Right forelimb (tissue), 1 donor: ENCODE data around the gene TMUB1.

Experiments
- DNase-seq: peaks from one replicate; pipeline ENCODE4 v3.0.0-alpha.2; 2018

The TMUB1 gene

DNA sequence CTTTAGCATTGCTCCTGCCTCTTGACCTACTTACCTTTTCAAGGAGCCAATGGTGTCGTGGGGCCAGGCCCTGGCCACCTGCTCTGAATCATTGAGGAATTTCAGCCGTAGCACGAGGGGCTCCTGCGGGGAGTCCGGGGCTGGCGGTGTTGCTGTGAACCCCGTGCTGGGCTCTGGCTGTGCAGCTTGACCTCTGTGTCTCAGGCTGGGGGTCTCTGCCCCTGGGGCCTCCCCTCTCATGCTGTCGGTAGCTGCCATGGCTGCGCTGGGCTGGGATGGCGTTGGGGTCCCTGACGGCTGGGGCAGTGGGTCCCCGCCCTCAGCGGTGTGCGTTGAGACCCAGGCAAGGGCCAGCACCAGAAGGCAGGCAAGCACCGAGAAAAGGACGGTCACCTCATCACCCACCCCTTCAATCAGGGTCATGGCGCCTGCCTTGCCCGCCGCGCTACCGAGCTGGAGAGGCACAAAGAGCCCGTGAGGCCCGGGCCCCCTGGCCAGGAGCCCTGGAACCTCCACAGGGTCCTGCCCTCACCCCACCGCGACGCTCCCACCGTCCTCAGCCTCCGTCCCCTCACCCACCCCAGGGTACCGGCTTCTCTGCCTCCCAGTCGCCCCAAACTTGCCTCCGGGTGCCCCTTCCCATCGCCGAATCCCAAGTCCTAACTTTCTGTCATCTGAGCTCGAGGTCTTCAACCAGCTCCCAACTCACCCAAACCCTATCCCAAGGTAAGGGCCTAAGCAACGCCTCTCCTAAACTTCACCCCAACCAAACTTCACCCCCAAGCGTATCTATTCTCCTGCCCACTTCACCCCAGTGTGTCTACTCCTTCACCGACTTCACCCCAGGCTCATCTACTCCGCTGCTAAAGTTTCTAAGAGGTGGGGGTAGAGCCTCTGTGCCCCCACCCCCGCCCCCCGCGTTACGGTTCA lies 887 bp downstream of the TMUB1 start:
- DNase-seq = no peak

DNA sequence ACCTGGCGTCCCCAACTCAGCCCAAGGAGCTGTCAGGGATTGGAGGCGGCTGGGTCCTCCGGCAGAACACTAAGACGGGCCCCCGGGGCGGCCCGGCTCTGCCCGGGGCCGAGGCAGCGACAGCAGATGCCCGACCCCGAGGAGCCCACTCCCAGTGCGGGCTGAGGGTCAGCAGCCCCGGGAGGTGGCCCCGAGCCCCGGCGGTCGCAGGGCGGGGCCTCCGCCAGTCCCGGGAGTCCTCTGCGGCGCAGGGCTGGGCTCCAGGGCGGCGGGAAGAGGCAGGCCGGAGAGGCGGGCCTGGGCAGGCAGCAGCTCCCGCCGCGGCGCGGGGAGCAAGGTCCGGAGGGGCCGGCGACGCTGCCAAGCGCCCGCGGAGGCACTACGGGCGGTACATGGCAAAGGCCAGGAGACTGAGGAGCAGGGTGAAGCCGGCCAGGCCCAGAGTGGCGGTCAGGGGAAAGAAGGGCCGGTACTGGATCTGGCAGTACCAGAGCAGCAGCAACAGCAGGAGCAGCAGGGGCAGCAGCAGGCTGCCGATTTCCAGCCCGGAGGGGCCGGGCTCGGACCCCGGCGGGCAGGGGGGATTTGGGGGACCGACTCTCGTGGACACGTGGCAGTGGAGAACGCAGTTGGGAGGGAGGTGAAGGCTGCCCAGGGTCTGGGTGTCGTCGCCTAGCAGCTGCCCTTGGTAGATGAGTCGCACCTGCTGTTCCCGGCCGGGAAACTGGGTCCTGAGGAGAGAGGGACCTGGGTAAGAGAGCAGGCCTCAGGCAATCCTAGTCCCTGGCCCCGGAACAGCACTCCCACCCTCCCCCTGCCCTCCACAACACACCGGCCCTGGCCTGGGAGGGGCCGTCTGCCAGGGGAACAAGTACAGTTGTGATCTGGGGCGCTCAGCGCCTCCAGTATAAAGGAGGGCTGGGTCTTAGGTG lies 1.9 kb downstream of the TMUB1 start:
- no peak for DNase-seq

DNA sequence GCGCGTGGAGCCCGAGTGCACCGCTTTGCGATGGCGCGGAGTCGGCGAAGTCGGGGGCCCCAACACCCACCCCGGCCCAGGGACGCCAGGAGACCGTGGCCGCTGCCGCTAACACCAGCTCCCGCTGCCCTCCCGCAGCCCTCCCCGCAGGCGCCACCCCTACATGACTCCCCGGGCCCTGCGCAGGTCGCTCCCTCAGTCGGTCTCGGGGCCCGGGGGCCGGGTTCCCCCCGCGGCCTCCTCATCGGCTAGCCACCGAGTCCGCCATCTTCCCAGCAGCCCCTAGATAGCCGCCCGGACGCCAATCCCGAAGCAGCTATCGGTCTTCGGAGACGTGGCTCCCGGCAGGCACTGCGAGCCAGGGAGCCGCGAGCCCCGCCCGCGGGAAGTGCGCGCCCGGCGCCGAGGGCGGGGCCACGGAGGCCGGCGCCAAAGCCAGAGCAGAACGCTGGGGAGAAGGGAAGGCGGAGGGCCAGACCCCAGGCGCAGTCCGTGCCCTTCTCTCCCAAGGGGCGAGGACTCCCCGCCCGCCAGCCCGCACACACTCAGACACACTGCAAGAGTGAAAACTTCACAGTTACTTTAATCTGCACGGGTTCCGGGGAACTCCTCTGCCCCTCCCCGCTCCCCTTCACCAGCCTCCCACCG lies 2.6 kb downstream of the TMUB1 start, which contains the start of gene FASTK:
Gene FASTK, minus strand, starts transcription at position 288 of the 648 bp plus-strand sequence. Its CDS starts 43 bp downstream, at position 245.
- DNase-seq = peak; percentile 92

DNA sequence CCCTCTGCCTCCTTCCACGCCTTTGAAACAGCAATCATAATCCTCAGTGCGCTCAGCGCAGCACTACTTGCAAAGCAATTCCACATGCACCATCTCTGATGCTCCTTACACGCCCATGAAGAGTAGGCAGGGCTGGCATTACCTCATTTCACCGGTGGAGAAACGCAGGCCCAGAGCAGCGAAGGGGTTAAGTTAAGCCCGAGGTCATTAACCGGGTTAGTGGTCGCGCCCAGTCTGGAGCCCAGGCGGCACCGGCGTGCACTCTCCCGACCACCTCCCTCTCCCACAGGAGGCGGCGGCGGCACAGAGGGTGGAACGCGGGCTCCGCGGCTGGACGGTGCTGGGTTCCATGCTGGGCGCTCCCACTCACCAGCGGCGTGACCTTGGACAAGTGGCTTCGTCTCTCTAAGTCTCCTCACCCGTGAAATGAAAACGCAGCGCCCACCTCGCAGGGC lies 3.2 kb downstream of the TMUB1 start:
- no peak for DNase-seq

DNA sequence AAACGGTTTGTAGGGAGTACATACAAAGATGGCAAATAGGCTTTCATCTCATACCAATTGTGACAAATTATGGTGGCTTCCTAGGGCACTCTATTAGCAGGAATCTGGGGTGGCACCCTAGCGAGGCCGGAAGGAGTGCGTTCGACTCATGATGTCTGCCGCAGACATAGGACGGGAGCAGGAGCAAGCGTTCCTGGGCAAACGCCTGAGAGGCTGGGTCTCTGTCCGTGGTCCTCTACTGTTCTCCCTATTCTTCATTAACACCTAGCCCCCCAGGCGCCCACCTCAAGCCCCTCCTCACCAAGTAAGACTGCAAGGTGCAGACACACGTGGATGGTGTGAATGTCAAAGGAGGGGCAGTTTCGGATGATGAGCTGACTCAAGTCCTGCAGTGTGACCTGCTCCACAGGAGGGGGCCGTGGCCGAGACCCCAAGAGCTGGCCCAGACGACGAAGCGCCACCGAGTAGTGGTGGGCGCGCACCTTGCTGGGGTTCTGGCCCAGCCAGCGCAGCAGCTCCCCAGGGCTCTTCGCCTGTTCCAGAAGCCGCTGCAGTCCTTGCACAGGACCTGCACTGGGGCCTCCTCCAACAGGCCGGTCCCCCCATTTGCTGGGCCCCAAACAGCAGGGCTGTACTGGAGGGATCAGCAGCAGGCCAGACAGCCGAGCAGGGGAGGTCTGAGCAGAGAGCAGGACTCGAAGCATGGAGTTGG lies 3.9 kb downstream of the TMUB1 start:
- DNase-seq = no peak

DNA sequence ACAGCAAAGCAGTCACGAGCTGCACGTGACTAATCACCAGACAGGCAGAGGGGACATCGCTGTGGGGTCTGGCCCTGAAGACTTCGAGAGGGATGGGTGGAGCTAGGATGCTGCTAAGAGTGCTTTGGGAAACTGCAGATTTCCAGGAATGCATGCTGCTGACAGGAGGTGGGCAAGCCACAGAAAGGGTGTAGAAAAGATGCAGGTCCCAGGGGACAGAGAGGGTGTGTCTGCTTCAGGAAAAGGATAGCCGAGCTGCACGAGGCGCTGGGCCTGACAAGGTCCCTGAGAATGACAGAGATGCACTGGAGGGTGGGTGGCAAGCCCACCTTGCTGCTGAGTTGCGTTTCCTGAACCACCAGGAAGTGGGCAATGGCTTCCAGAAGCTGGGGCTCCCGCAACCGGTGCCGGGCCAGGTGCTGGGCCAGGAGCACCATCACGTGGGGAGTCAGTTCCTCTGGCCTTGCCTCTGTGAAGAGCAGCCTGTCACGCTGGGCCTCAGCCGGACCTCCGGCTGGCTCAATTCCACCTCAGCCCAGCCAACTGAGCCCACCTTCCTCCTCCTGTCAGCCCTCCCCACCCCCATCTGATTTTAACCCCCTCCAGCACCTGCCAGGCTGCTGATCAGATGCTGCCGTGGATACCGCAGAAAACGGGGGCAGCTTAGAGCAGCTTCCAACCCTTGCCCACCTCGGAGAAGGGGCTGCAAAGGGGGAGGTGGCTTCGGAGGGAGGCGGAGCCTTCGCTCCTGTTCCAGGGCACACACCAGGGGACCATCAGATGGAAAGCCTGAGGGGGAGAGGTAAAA lies 4.9 kb downstream of the TMUB1 start:
- DNase-seq = no peak

DNA sequence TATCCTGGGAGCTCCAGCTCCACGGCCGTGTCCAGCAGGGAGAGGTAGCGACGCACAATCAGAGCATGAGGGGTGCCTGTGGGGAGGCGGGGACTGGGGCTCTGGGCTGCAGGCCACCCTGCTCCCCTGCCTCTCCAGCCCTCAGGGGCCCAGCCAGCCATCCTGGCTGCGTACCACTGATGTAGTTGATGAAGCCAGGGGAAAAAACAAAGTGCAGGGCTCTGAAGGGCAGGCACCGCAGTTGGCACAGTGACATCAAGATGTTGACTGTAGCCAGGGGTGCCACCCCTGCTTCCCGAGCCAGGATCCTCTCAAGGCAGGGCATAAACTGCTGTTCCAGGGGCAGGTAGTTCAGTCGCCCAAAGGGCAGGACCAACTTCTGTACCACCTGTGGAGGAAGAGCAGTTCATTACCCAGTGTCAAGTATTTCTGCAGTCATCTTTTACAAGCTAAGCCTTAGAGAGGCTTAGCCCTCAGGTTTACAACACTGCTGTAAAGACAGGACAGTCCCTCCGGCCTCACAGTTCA lies 5.5 kb downstream of the TMUB1 start:
- DNase-seq = no peak

DNA sequence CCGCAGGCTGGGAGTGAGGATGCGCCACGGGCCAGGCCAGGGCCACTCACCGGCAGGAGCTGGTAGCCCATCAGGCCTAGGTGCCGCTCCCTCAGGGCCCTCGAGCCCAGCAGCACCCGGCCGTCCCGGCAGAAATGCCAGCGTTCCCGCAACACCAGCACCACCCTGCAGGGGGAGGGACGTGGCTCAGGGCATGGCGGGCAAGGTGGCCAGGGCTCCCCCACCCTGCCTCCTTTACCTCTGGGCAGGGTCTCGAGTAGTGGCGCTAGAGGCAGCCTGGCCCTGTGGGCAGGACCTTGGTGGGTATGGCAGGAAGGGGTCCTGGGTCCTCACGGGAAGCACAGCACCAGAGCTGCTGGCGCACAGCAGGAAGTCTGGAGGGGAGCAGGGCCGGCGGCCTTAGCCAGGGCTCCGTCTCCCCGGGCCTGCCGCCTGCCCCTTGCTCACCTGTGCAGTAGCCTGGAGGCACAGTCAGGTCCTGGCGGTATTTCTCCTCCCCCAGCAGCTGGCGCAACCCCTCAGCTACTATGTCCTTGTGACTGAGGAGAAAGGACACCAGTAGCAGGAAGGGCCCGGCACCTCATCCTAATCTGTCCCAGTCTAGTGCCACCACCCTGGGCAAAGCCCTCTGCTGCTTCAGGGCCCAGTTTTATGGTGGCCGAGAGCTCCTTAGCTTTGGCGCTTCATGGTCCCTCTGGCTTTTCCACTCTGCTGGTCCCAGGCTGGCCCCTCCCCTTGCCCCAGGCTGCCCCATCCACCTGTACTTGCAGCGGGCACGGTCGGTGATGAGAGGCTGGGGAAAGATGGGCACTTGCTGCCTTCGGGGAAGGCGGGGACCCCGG lies 6.2 kb downstream of the TMUB1 start:
- no peak for DNase-seq

DNA sequence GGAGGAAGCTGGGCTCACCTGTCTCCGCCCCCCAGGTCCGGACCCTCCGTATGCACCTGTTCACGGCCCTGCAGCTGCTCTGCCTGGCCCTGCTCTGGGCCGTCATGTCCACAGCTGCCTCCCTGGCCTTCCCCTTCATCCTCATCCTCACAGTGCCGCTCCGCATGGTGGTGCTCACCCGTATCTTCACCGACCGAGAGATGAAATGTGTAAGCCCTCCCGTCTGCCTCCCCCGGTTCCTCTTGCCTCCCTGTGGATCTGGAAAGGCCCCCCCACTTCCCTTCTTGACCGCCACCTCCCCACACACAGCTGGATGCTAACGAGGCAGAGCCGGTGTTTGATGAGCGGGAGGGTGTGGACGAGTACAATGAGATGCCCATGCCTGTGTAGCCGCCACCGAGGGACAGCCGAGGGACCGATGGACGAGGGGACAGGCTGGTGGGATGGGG lies 7.3 kb downstream of the TMUB1 start:
- no peak for DNase-seq

DNA sequence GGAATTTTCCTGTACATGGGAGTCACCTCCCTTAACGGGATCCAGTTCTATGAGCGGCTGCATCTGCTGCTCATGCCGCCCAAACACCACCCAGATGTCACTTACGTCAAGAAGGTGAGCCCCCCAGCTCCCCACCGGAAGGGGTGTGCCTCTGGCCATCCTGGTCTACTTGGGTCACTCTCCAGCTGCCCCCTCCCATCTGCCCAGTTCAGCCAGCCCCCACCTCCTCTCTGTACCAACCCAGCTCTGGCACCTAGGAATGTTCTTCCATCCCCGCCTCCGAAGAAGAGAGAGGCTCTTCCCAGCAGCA lies 7.7 kb downstream of the TMUB1 start:
- DNase-seq = no peak

DNA sequence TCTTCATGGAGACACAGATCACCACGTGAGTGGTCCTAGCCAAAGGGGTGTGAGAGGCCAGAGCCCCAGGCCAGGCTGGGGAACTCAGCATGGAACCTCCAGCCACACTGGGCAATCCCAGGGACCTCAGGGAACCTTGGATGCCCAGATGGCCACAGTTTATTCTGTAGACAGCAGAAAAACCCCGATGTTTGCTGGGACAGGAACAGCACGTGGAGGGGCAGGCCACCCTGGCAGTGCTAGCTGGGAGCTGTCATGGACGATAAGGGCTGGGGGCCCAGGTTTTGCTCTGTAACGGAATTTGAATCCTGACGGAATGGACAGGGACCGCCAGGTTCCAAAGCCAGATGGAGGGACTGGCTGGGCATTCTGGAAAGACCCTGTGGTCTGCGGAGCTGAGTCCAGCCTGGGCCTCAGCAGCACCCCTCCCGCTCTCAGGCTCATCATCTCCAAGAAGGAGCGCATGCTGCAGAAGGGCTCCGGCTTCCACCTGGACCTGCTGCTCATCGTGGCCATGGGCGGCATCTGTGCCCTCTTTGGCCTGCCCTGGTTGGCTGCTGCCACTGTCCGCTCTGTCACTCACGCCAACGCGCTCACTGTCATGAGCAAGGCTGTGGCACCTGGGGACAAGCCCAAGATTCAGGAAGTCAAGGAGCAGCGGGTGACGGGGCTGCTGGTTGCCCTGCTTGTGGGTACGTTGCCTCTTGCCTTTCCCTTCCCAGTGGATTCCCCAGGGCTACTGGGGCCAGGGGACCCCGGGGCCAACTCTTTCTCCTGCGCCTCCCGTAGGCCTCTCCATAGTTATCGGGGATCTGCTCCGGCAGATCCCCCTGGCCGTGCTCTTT lies 8.3 kb downstream of the TMUB1 start:
- no peak for DNase-seq

DNA sequence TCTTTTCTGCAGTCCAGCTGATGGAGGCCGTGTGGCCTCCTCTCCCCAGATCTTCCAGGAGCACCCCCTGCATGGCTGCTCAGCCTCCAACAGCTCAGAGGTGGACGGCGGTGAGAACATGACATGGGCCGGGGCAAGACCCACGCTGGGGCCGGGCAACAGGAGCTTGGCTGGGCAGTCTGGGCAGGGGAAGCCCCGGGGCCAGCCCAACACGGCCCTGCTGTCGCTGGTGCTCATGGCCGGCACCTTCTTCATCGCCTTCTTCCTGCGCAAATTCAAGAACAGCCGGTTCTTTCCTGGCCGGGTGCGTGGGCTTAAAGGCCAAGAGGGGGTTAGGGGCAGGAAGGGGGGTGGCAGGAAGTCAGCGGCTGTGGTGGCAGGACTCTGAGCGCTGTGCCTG lies 9.3 kb downstream of the TMUB1 start:
- DNase-seq = no peak

DNA sequence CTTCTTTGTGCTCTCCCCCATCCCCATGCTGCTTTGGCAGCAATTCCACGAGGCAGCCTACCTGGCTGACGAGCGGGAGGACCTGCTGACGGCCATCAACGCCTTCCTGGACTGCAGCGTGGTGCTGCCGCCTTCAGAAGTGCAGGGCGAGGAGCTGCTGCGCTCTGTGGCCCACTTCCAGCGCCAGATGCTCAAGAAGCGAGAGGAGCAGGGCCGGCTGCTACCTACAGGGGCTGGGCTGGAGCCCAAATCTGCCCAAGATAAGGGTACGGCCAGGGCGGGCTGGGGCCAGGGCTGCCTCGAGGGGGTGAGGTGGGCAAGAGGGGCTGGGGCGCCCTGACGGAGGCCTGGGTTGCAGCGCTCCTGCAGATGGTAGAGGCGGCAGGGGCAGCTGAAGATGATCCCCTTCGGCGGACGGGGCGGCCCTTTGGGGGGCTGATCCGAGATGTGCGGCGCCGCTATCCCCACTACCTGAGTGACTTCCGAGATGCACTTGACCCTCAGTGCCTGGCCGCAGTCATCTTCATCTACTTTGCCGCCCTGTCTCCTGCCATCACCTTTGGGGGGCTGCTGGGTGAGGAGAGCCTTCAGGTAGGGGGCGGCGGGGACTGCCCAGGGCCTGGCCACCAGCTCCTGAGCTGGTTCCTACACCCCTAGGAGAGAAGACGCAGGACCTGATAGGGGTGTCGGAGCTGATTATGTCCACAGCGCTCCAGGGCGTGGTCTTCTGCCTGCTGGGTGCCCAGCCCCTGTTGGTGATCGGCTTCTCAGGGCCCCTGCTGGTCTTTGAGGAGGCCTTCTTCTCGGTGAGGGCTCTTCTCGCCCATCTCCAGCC lies 12.0 kb downstream of the TMUB1 start:
- no peak for DNase-seq

DNA sequence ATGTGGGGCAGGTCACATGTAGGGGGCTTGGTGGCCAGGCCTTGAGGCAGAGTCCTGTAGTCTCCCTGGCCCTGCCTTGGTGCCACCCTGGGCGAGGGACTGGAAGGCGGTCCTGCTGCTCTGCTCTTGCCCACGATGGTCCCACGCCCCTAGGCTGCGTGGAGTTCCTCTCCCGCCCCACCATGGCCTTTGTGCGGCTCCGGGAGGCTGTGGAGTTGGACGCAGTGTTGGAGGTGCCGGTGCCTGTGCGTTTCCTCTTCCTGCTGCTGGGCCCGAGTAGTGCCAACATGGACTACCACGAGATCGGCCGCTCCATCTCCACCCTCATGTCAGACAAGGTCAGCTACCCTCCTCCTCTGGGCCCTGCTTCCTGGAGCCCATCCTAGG lies 12.7 kb downstream of the TMUB1 start:
- DNase-seq = no peak

DNA sequence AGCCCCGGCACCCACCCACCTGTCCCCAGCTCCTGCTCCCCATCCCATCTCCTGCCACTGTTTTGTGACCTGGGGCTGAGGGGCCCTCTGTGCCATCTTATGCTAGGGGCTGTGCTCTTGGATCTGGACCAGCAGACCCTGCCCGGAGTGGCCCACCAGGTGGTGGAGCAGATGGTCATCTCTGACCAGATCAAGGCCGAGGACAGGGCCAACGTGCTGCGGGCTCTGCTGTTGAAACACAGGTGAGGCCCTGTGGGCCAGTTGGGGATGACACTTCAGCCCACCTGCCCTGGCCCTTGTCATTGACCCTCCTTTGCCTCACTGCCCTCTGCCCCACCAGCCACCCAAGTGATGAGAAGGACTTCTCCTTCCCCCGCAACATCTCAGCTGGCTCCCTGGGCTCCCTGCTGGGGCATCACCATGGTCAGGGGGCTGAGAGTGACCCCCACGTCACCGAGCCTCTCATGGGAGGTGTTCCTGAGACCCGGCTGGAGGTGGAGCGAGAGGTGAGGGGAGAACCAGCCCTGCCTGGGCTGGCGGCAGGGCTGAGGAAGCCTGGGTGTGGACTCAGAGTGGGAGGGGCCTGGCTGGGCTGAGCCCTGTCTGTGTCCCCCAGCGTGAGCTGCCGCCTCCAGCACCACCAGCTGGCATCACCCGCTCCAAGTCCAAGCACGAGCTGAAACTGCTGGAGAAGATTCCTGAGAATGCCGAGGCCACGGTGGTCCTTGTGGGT lies 13.3 kb downstream of the TMUB1 start:
- DNase-seq = no peak

DNA sequence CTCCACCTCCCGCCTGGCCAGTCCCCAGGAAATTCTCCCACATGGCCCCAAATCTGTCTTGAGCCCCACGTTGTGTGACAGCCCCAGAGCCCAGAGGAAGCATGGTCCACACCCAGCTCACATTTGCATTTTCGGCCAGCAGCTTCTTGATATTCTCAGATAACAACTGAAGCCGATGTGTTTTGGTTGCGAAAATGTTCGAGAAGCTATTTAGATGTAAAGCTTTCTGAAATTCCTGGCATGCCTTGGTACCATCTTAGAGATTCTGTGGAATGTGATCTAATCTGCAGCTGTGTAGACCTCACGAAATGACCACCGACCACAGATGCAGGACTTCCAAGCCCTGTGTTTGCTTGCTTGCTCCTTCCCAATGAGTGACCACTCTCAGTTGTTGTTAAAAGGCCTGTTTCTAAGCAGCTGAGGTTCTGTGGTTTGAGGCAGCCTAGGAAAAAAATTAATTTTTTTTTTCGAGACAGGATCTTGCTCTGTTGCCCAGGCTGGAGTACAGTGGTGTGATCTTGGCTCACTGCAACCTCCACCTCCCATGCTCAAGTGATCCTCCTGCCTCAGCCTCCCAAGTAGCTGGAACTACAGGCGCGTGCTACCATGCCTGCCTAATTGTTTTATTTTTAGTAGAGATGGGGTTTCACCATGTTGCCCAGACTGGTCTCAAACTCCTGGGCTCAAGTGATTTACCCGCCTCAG lies 15.1 kb downstream of the TMUB1 start:
- no peak for DNase-seq
